WTC11 (cell line): ENCODE data around the gene CADM1. TPM values are rescaled to one million over a fixed set of nuclear protein-coding genes. Genes with fewer than 3 reads are reported as not detected.

Experiments used
- ATAC-seq: fragments of 200-7000 bp; cut with Tn5 transposase; 2 replicates; pipeline ENCODE4 v1.10.0; 2021; ENCODE audit warnings: mild to moderate bottlenecking, moderate library complexity
- CTCF ChIA-PET: fragments of 300-600 bp; sonication (Branson Sonifier 250); formaldehyde crosslinking; loops from one replicate; lab custom pipeline; 2021; ENCODE audit warnings: antibody characterized with exemption; lab: Charles Lee
- POLR2A ChIA-PET: fragments of 350-600 bp; sonication (Branson Sonifier 250); formaldehyde crosslinking; loops from one replicate; lab custom pipeline; 2021; ENCODE audit warnings: antibody characterized with exemption; lab: Charles Lee
- DNase-seq: peaks from one replicate; pipeline ENCODE4 v3.0.0; 2021; ENCODE audit warnings: low spot score
- H3K27ac Mint-ChIP-seq: 2 replicates; pipeline ENCODE4 v1.8.0; 2021; ENCODE audit warnings: mixed read lengths
- H3K27me3 Mint-ChIP-seq: 2 replicates; pipeline ENCODE4 v1.8.0; 2021; ENCODE audit warnings: low read depth, mild to moderate bottlenecking, moderate library complexity, mixed read lengths
- H3K36me3 Mint-ChIP-seq: 2 replicates; pipeline ENCODE4 v1.8.0; 2021; ENCODE audit warnings: mixed read lengths
- H3K4me1 Mint-ChIP-seq: 2 replicates; pipeline ENCODE4 v1.8.0; 2022; ENCODE audit warnings: mixed read lengths
- H3K4me3 Mint-ChIP-seq: 2 replicates; pipeline ENCODE4 v1.8.0; 2021; ENCODE audit warnings: mild to moderate bottlenecking, moderate library complexity, mixed read lengths
- H3K9me3 Mint-ChIP-seq: 2 replicates; pipeline ENCODE4 v1.8.0; 2021; ENCODE audit warnings: mixed read lengths
- ATF1 ChIP-seq: sonication (generic); formaldehyde crosslinking; IDR thresholded peaks from 2 replicates; pipeline ENCODE4 v1.8.1; 2023; ENCODE audit warnings: mild to moderate bottlenecking, moderate library complexity, missing genetic modification reagents
- RORB ChIP-seq: fragments of 250-450 bp; sonication (Bioruptor Pico); IDR thresholded peaks from 2 replicates; pipeline ENCODE4 v1.9.0; 2021; ENCODE audit warnings: mild to moderate bottlenecking
- SOX15 ChIP-seq: fragments of 250-450 bp; sonication (Bioruptor Pico); IDR thresholded peaks from 2 replicates; pipeline ENCODE4 v1.9.0; 2021; ENCODE audit warnings: mild to moderate bottlenecking
- ZNF138 ChIP-seq: sonication (generic); formaldehyde crosslinking; conservative IDR thresholded peaks from 2 replicates; pipeline ENCODE4 v1.8.1; 2022; ENCODE audit warnings: mild to moderate bottlenecking, moderate library complexity, missing genetic modification reagents
- total RNA-seq: library from RNA; stranded (reverse); gene quantifications from 3 replicates; pipeline ENCODE4 v1.2.3, GENCODE V29; 2021
- TF ChIP-seq, protein P1 (sequence below): fragments of 250-450 bp; sonication (Bioruptor Pico); IDR thresholded peaks from 2 replicates; pipeline ENCODE4 v1.9.0; 2021; ENCODE audit warnings: mild to moderate bottlenecking, borderline replicate concordance
- TF ChIP-seq, protein P2 (sequence below): fragments of 250-450 bp; sonication (Bioruptor Pico); IDR thresholded peaks from 2 replicates; pipeline ENCODE4 v1.8.0; 2021; ENCODE audit warnings: mild to moderate bottlenecking
- TF ChIP-seq, protein P3 (sequence below): sonication (generic); formaldehyde crosslinking; IDR thresholded peaks from 2 replicates; pipeline ENCODE4 v1.8.0; 2022; ENCODE audit warnings: mild to moderate bottlenecking, missing genetic modification reagents
- TF ChIP-seq, protein P4 (sequence below): fragments of 250-450 bp; sonication (Bioruptor Pico); IDR thresholded peaks from 2 replicates; pipeline ENCODE4 v2.1.2; 2022; ENCODE audit warnings: mild to moderate bottlenecking, moderate library complexity

The CADM1 gene
- total RNA-seq, 1 experiment from 2014 or later, result 26.8 TPM

DNA sequence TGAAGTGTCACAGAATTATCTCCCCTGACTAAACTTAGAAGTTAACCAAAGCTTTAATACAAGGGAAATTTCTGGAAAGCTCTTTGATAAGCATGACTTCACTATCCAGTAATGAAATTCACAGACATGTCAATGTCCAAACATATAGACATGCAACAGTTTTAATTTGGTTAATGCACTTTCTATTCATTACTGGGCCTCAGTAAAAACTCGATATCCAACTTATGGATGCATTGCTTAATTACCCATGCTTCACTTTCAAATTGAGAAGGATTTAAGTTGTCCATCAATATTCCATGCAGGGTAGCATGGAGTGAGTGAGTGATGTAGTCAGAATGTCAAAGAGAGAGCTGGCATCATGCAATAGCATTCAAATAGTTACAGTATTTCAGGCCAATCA lies 197.5 kb downstream of the CADM1 start (continued):
- TF ChIP-seq, protein P1, sequence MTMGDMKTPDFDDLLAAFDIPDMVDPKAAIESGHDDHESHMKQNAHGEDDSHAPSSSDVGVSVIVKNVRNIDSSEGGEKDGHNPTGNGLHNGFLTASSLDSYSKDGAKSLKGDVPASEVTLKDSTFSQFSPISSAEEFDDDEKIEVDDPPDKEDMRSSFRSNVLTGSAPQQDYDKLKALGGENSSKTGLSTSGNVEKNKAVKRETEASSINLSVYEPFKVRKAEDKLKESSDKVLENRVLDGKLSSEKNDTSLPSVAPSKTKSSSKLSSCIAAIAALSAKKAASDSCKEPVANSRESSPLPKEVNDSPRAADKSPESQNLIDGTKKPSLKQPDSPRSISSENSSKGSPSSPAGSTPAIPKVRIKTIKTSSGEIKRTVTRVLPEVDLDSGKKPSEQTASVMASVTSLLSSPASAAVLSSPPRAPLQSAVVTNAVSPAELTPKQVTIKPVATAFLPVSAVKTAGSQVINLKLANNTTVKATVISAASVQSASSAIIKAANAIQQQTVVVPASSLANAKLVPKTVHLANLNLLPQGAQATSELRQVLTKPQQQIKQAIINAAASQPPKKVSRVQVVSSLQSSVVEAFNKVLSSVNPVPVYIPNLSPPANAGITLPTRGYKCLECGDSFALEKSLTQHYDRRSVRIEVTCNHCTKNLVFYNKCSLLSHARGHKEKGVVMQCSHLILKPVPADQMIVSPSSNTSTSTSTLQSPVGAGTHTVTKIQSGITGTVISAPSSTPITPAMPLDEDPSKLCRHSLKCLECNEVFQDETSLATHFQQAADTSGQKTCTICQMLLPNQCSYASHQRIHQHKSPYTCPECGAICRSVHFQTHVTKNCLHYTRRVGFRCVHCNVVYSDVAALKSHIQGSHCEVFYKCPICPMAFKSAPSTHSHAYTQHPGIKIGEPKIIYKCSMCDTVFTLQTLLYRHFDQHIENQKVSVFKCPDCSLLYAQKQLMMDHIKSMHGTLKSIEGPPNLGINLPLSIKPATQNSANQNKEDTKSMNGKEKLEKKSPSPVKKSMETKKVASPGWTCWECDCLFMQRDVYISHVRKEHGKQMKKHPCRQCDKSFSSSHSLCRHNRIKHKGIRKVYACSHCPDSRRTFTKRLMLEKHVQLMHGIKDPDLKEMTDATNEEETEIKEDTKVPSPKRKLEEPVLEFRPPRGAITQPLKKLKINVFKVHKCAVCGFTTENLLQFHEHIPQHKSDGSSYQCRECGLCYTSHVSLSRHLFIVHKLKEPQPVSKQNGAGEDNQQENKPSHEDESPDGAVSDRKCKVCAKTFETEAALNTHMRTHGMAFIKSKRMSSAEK (CRISPR knock-in tag), result no peak

DNA sequence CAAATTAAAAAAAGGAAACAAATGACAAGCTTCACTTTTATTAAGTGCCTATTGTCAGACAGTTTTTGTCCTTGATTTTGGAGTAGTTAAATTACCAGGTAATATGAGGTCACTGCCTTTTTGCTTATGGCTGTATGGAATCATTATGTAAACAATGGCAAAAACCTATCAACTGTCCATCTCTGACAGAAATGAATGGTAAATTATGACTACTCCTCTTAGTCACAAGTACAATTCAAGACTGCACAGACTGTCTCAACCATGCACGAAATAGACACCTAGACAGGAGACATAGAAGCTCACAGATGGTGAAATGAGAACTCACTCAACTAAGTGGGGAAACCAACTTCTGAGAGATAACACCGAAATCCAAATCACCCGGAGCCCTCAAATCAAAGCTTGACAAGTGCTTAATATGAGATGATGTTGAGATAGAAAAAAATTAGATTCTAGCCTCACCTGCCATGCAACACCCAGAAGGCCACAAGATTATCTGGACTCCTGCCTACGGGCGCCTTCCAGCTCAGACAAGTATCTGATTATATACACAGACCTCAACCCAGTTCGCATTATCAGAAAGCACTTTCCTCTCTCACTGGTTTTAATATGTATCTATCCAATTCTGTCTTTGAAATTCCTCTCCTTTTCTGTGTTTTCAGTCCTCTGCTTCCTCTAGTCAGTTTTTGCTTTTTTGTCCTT lies 199.3 kb downstream of the CADM1 start:
- H3K4me1 Mint-ChIP-seq, result no peaks in the 10 kb centered on the region
- no peak overlapping the region for H3K27ac Mint-ChIP-seq
- H3K27me3 Mint-ChIP-seq, result no peaks in the 10 kb centered on the region
- DNase-seq, result no peak
- CTCF ChIA-PET, result no interaction called here
- ATAC-seq, result no peak
- H3K4me3 Mint-ChIP-seq, result no peak overlapping the region
- no peaks in the 10 kb centered on the region for H3K36me3 Mint-ChIP-seq
- TF ChIP-seq, protein P2, sequence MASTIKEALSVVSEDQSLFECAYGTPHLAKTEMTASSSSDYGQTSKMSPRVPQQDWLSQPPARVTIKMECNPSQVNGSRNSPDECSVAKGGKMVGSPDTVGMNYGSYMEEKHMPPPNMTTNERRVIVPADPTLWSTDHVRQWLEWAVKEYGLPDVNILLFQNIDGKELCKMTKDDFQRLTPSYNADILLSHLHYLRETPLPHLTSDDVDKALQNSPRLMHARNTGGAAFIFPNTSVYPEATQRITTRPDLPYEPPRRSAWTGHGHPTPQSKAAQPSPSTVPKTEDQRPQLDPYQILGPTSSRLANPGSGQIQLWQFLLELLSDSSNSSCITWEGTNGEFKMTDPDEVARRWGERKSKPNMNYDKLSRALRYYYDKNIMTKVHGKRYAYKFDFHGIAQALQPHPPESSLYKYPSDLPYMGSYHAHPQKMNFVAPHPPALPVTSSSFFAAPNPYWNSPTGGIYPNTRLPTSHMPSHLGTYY, result no peak
- no peak for TF ChIP-seq RORB
- POLR2A ChIA-PET, result no interaction called here
- no peaks in the 10 kb centered on the region for H3K9me3 Mint-ChIP-seq

DNA sequence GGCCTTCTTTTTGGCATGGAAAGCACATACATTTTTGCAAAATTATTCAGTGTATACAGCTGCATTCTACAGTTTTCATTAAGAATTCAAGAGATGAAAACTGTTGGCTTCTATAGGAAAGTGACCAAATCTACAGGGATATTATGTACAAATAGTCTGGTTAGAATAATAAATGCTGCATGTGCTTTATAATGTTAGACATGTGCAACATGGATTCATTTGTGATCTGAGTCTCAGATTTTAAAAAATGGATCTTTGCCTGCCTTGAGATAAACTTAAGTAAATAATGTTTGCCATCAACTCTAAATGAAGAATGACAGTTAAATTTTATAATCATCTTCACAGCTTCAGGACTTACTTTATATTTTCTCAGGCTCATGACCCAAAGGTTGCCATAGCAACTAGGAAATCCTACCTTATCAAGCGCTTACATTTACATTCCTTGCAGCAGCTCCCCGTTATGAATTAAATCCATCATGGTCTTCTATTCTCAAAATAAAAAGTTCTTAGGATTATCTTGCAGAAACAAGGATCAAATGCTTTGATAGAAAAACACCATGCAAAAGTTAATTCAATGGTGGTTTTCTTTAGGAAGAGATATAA lies 200.2 kb downstream of the CADM1 start:
- ChIA-PET POLR2A (no interaction called here), CTCF (no interaction called here)
- TF ChIP-seq, protein P3, sequence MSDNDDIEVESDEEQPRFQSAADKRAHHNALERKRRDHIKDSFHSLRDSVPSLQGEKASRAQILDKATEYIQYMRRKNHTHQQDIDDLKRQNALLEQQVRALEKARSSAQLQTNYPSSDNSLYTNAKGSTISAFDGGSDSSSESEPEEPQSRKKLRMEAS, result no peak
- Mint-ChIP-seq H3K27me3 (no peaks in the 10 kb centered on the region), H3K36me3 (no peaks in the 10 kb centered on the region), H3K27ac (no peak overlapping the region), H3K4me3 (no peak overlapping the region), H3K9me3 (no peaks in the 10 kb centered on the region), H3K4me1 (no peaks in the 10 kb centered on the region)
- ATAC-seq (no peak), DNase-seq (no peak)

DNA sequence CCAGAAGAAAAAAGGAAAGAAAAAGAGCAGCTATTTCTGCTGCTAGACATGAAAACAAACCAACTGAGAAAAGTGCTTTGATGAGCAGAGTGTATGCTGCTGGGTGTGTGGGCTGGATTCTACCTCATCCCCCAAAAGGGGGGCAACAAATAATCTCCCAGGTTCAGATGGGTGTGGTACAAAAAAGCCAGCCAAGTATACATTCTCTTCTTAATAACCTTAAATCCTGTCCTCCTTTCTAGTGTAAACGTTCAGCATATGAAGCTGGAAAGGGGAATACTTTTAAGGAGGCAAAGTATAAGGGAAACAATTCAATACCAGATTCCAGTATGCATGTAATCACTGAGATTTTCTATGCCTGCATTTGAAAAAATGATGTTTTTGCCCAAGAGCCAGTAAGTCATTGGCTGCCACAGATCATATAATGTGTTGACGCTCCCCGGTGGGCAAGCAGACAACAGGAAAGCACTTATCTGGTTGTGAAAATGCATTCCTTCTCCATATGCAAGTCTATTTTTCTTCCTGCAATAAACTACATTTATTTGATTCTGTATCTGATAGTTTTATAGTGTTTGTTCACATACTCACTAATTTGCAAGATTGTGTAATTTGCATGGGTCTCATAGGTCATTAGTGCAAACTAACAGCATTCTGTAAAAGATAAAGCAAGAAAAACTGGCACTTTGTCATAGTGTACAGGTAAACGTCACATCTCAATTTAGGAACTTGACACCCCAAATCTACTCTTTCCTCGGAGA lies 201.1 kb downstream of the CADM1 start:
- H3K9me3 Mint-ChIP-seq, result no peaks in the 10 kb centered on the region
- H3K4me1 Mint-ChIP-seq, result no peaks in the 10 kb centered on the region
- no peaks in the 10 kb centered on the region for H3K27me3 Mint-ChIP-seq
- TF ChIP-seq ATF1 (CRISPR knock-in tag) (no peak), SOX15 (CRISPR knock-in tag) (no peak), ZNF138 (CRISPR knock-in tag) (no peak)
- TF ChIP-seq, protein P4, sequence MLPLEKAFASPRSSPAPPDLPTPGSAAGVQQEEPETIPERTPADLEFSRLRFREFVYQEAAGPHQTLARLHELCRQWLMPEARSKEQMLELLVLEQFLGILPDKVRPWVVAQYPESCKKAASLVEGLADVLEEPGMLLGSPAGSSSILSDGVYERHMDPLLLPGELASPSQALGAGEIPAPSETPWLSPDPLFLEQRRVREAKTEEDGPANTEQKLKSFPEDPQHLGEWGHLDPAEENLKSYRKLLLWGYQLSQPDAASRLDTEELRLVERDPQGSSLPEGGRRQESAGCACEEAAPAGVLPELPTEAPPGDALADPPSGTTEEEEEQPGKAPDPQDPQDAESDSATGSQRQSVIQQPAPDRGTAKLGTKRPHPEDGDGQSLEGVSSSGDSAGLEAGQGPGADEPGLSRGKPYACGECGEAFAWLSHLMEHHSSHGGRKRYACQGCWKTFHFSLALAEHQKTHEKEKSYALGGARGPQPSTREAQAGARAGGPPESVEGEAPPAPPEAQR (CRISPR knock-in tag), result no peak
- no peaks in the 10 kb centered on the region for H3K36me3 Mint-ChIP-seq
- ChIA-PET POLR2A (no interaction called here), CTCF (no interaction called here)
- no peak overlapping the region for H3K4me3 Mint-ChIP-seq
- DNase-seq (no peak), ATAC-seq (no peak)
- H3K27ac Mint-ChIP-seq, result no peak overlapping the region
